Lower lobe of right lung (tissue), 2 donors: ENCODE measurements around the gene HSD17B2. TPM values are rescaled to one million over a fixed set of nuclear protein-coding genes. Genes with fewer than 3 reads are reported as not detected.

Experiments used
- ATAC-seq, 2 donors: fragments of 200-7000 bp; cut with Tn5 transposase; one replicate each; pipeline ENCODE4 v1.9.1; 2020 to 2022; ENCODE audit warnings: mild to moderate bottlenecking in 2 of 2, moderate library complexity in 2 of 2
- DNase-seq: peaks from one replicate; pipeline ENCODE4 v3.0.0-alpha.2; 2020
- H3K27ac ChIP-seq: fragments of 200-600 bp; one replicate; pipeline ENCODE4 v1.8.0; 2022
- H3K27me3 ChIP-seq: fragments of 200-600 bp; one replicate; pipeline ENCODE4 v1.8.0; 2022; ENCODE audit warnings: low read depth
- H3K36me3 ChIP-seq: fragments of 200-600 bp; one replicate; pipeline ENCODE4 v1.8.0; 2022; ENCODE audit warnings: mild to moderate bottlenecking
- H3K4me1 ChIP-seq: fragments of 200-600 bp; one replicate; pipeline ENCODE4 v1.8.0; 2022
- H3K4me3 ChIP-seq: fragments of 200-600 bp; one replicate; pipeline ENCODE4 v1.8.0; 2022; ENCODE audit warnings: mild to moderate bottlenecking
- H3K9me3 ChIP-seq: fragments of 200-600 bp; one replicate; pipeline ENCODE4 v1.8.0; 2022
- intact Hi-C: fragments of 100-400 bp; cut with DNase I; formaldehyde crosslinking; loops from one replicate; pipeline ENCODE4 v1.11.0; 2022
- total RNA-seq: library from RNA; stranded (reverse); fragmentation: NEBNext Ultra II Directional; extraction: Animal tissue kit (Norgen Biotek cat#: 25700); gene quantifications from one replicate; pipeline ENCODE4 v1.2.1, GENCODE V29; 2021
- TF ChIP-seq, protein P1 (sequence below): fragments of 200-600 bp; IDR thresholded peaks from one replicate; pipeline ENCODE4 v1.8.0; 2022; ENCODE audit warnings: antibody characterized with exemption, mild to moderate bottlenecking
- donor health status: DM: no; HTN: yes; CAD: no; lungs with severe emphysema.

HSD17B2 gene
- total RNA-seq, 1 donor from 2014 or later = 2.9 TPM

DNA sequence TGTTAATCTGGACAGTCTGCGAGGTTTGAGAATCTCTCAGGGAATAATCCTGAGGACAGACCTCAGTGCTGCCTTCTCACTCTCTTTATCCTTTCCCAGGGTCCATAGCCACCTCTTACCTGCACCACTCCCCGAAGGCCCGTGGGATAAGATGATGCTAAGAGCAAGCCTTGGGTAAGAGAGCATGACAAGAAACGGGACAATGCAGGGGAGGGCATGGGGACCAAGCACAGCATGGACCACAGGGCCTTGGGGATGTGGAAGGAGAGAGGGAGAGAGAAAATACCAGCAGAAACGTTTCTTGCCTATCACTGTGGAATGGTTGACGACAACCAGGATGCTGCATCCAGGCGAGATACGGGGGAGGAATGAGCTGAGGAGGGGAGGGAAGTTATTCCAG, 15.5 kb upstream of the HSD17B2 start:
- Histone ChIP-seq H3K36me3 (no peaks in the 10 kb centered on the region), H3K9me3 (no peaks in the 10 kb centered on the region), H3K4me3 (no peak overlapping the region), H3K27ac (no peak overlapping the region), H3K27me3 (no peaks in the 10 kb centered on the region), H3K4me1 (no peaks in the 10 kb centered on the region)
- ATAC-seq (no peak), DNase-seq (no peak)
- TF ChIP-seq, protein P1, sequence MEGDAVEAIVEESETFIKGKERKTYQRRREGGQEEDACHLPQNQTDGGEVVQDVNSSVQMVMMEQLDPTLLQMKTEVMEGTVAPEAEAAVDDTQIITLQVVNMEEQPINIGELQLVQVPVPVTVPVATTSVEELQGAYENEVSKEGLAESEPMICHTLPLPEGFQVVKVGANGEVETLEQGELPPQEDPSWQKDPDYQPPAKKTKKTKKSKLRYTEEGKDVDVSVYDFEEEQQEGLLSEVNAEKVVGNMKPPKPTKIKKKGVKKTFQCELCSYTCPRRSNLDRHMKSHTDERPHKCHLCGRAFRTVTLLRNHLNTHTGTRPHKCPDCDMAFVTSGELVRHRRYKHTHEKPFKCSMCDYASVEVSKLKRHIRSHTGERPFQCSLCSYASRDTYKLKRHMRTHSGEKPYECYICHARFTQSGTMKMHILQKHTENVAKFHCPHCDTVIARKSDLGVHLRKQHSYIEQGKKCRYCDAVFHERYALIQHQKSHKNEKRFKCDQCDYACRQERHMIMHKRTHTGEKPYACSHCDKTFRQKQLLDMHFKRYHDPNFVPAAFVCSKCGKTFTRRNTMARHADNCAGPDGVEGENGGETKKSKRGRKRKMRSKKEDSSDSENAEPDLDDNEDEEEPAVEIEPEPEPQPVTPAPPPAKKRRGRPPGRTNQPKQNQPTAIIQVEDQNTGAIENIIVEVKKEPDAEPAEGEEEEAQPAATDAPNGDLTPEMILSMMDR = no peak
- intact Hi-C loops = no loop called here

DNA sequence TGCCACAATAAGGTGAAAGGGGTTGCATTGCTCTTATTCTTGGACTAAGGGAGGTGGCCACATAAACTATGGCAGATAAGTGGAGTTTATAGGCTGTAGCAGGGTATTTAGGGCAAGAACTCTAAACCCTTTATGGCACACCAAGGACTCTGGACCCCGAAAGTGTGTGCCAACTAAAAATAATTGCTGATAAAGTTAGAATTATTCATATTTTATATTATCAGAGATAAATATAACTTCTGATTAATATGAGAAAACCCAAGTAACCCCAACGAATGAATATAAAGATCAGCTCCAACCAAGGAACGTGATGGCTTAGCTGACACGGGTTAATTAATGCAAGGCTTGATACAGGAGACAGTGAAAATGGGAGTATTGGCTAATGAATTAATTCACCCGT, 15.0 kb upstream of the HSD17B2 start:
- H3K4me1 ChIP-seq = no peaks in the 10 kb centered on the region
- no peaks in the 10 kb centered on the region for H3K27me3 ChIP-seq
- no peaks in the 10 kb centered on the region for H3K9me3 ChIP-seq
- TF ChIP-seq, protein P1 = no peak
- H3K36me3 ChIP-seq = no peaks in the 10 kb centered on the region
- no peak overlapping the region for H3K4me3 ChIP-seq
- intact Hi-C loops = no loop called here
- ATAC-seq = no peak
- no peak for DNase-seq
- no peak overlapping the region for H3K27ac ChIP-seq

DNA sequence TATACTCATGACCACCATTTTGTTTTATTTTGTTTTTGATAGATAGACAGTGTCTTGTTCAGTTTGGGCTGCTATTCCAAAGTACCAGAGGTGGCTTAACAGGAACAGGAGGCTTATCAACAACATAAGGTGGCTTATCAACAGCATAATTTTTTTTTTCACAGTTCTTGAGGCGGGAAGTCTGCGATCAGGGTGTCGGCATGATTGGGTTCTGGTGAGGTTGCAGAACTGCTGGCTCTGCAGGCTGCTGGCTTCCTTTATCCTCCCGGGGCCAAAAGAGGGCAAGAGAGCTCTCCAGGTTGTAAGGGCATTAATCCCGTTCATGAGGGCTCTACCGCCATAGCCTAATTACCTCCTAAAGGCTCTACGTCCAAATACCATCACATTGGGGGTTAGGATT, 11.8 kb upstream of the HSD17B2 start:
- no peak for DNase-seq
- no peak overlapping the region for H3K27ac ChIP-seq
- no peak overlapping the region for H3K4me3 ChIP-seq
- H3K27me3 ChIP-seq = peaks cover 3% of the 10 kb centered on the region
- H3K9me3 ChIP-seq = no peaks in the 10 kb centered on the region
- H3K36me3 ChIP-seq = no peaks in the 10 kb centered on the region
- TF ChIP-seq, protein P1 = no peak
- ATAC-seq = no peak
- H3K4me1 ChIP-seq = no peaks in the 10 kb centered on the region
- intact Hi-C loops = no loop called here

DNA sequence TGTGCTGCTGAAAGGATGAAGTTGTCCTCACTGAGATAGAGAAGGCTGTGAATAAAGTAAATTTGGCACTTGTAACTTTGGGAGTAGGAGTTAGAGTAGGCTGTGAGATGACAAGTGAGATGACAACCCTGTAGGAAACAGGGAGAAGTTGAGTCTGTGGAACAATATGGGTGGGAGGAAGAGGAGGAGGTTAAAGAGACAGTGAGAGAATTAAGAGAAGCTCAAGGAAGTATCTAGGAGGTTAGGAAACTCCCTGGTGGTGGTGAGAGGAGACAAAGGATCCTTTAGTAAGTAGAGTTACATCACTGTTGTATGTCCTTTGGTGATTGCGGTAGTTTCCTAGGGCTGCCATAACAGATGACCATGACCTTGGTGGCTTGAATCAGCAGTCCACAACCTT, 10.7 kb upstream of the HSD17B2 start:
- Histone ChIP-seq H3K4me3 (no peak overlapping the region), H3K27me3 (peaks cover 3% of the 10 kb centered on the region), H3K4me1 (no peaks in the 10 kb centered on the region), H3K9me3 (no peaks in the 10 kb centered on the region), H3K27ac (no peak overlapping the region), H3K36me3 (no peaks in the 10 kb centered on the region)
- TF ChIP-seq, protein P1 = no peak
- ATAC-seq = no peak
- intact Hi-C loops = no loop called here
- DNase-seq = no peak

DNA sequence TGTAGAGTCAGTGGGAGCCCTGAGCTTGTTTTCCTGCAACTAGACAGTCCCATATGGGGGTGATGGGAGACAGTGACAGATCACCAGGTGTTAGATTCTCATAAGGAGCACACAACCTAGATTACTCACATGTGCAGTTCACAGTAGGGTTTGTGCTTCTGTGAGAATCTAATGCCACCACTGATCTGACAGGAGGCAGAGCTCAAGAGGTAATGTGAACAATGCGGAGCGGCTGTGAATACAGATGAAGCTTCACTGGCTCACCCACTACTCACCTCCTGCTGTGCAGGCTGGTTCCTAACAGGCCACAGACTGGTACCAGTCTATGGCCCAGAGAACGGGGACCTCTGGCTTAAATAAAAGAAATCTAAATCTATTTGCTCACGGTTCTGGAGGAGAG, 10.2 kb upstream of the HSD17B2 start:
- H3K9me3 ChIP-seq = no peaks in the 10 kb centered on the region
- no peak for DNase-seq
- H3K36me3 ChIP-seq = no peaks in the 10 kb centered on the region
- no peaks in the 10 kb centered on the region for H3K4me1 ChIP-seq
- ATAC-seq = no peak
- TF ChIP-seq, protein P1 = no peak
- intact Hi-C loops = no loop called here
- H3K27ac ChIP-seq = no peak overlapping the region
- H3K27me3 ChIP-seq = peaks cover 3% of the 10 kb centered on the region
- no peak overlapping the region for H3K4me3 ChIP-seq

DNA sequence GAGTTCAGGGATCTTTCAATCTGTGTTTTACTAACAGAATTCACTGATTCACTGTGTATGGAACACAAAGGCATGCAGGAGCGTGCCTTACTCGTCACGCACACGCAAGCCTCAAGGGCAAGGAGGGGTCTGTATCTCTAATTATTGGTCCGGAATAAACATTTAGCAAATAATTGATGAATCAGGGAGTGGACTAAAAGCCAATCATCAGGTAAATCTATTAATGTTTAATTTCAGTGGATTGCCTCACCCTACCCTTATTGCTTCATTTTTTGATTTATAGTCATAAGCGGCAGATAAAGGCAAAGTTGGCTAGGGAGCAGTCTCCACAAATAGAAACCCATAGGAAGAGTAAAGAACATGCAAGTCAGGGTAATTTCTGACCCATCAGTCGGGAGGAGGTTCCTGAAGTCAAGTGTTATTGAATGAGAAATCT, 7.4 kb upstream of the HSD17B2 start:
- TF ChIP-seq, protein P1 = no peak
- DNase-seq = no peak
- intact Hi-C loops = no loop called here

More for the DNA sequence above, 7.4 kb upstream of the HSD17B2 start:
- no peak overlapping the region for H3K4me3 ChIP-seq
- no peaks in the 10 kb centered on the region for H3K4me1 ChIP-seq
- no peak overlapping the region for H3K27ac ChIP-seq
- H3K9me3 ChIP-seq = no peaks in the 10 kb centered on the region
- H3K36me3 ChIP-seq = no peaks in the 10 kb centered on the region
- no peak for ATAC-seq
- peaks cover 3% of the 10 kb centered on the region for H3K27me3 ChIP-seq
